Measurements from ENCODE around the gene IL1B. TPM values are rescaled to one million over a fixed set of nuclear protein-coding genes. Genes with fewer than 3 reads are reported as not detected.
"Not testable (repeated sequence)": the region's sequence is repeated elsewhere in the genome, so short reads cannot be mapped to it uniquely, and the experiment has no call there.

Gene IL1B
- total RNA-seq, 1 donor from 2014 or later: 2.5 TPM

DNA sequence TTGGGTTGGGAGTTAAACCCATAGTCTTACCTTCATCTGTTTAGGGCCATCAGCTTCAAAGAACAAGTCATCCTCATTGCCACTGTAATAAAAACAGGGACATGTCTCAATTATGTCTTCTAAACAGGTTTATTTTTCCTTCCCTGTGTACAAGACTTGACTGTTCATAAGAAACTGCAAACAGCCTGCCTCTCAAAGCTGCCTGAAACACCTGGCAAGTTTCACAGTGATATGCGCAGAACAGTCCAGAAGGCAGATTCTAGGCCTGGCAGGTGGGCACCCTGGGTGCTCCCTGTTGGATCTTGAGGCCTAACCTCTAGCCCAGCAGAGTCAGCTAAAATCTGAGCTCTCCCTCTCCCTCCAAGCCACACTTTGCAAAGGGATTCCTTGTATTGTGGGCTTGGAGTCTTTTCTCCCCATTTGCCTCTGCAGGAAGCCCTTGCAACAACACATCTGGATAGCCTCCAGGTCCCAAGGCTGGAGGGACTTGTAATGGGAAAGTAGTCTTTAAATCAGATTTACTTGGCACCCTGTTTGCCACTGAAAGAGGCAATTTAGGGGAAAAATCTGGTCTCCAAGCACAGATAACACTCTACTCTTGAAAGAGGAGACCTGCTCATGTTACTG lies 930 bp downstream of the IL1B start:
- Histone ChIP-seq H3K4me3 (no peak overlapping the region), H3K27me3 (no peaks in the 10 kb centered on the region), H3K36me3 (no peaks in the 10 kb centered on the region), H3K9me3 (no peaks in the 10 kb centered on the region), H3K27ac (no peak overlapping the region), H3K4me1 (no peaks in the 10 kb centered on the region)
- intact Hi-C loops (cut with DNase I): no loop called here
- no peak for DNase-seq (ENCODE audit: extremely low spot score in 2 of 2)
- TF ChIP-seq, protein P1, sequence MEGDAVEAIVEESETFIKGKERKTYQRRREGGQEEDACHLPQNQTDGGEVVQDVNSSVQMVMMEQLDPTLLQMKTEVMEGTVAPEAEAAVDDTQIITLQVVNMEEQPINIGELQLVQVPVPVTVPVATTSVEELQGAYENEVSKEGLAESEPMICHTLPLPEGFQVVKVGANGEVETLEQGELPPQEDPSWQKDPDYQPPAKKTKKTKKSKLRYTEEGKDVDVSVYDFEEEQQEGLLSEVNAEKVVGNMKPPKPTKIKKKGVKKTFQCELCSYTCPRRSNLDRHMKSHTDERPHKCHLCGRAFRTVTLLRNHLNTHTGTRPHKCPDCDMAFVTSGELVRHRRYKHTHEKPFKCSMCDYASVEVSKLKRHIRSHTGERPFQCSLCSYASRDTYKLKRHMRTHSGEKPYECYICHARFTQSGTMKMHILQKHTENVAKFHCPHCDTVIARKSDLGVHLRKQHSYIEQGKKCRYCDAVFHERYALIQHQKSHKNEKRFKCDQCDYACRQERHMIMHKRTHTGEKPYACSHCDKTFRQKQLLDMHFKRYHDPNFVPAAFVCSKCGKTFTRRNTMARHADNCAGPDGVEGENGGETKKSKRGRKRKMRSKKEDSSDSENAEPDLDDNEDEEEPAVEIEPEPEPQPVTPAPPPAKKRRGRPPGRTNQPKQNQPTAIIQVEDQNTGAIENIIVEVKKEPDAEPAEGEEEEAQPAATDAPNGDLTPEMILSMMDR (IDR thresholded peaks at IDR 0.05): no peak
- TF ChIP-seq POLR2A (IDR thresholded peaks at IDR 0.05): no peak
- no peak for TF ChIP-seq POLR2AphosphoS5 (IDR thresholded peaks at IDR 0.05; ENCODE audit: insufficient read depth in 1 of 2, low read depth in 1 of 2)

DNA sequence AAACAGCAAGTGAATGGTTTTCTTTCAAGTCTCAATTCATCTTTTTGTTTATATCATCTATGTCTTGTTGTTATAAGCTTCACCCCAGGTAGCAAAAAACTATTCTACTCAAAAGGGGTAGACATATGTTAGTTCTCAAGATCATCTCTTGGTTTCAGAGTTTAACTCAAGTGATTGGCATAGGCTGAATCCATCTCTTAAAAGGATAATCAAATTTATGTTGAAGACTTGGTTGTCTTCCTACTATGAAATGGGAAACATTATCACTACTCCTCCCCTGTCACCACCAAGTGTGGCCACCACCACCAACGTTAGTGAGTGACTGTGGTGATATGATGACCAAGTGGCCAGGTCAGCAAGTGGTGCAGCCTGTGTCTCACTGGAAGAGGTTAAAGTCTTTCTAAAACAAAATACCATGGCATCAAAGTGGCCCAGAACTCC lies 1.5 kb downstream of the IL1B start:
- TF ChIP-seq POLR2A (IDR thresholded peaks at IDR 0.05) (no peak), POLR2AphosphoS5 (IDR thresholded peaks at IDR 0.05; ENCODE audit: insufficient read depth in 1 of 2, low read depth in 1 of 2) (no peak)
- TF ChIP-seq, protein P1 (IDR thresholded peaks at IDR 0.05): no peak
- intact Hi-C loops (cut with DNase I): no loop called here
- Histone ChIP-seq H3K27me3 (no peaks in the 10 kb centered on the region), H3K36me3 (no peaks in the 10 kb centered on the region), H3K4me1 (no peaks in the 10 kb centered on the region), H3K4me3 (no peak overlapping the region), H3K27ac (no peak overlapping the region), H3K9me3 (no peaks in the 10 kb centered on the region)
- no peak for DNase-seq (ENCODE audit: extremely low spot score in 2 of 2)

DNA sequence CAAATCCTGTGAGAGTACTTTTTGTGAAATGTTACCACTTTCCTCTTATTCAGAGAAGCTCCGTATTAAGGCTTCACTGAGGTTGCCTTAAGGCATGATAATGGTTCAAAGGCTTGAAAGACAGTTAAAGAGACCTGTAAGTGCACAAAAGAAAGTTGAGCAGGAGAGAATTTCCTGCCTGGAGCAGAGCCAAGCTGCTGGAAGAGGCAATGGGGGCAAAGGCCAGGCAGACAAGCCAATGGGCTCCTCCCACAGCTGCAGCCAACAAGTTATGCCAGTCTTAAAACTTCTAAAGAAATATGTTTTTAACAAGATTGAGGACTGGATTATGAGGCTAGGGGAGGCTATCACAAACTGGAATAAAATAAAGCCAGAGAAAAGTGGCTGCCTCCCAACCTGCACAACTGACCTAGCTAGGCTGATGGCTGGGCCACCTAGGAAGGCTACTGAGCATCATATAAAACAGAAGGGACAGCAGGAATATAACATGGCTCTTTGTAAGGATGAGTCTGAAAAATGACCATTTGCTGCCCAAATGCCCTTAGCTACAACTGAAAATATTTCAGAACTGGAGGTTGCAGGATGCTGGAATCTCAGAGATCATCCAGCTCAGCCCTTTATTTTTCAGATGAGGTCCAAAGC lies 2.1 kb downstream of the IL1B start:
- intact Hi-C loops (cut with DNase I): no loop called here
- no peaks in the 10 kb centered on the region for H3K27me3 ChIP-seq
- no peaks in the 10 kb centered on the region for H3K36me3 ChIP-seq
- H3K9me3 ChIP-seq: no peaks in the 10 kb centered on the region
- TF ChIP-seq POLR2A (IDR thresholded peaks at IDR 0.05) (no peak), POLR2AphosphoS5 (IDR thresholded peaks at IDR 0.05; ENCODE audit: insufficient read depth in 1 of 2, low read depth in 1 of 2) (no peak)
- TF ChIP-seq, protein P1 (IDR thresholded peaks at IDR 0.05): no peak
- H3K4me1 ChIP-seq: no peaks in the 10 kb centered on the region
- H3K4me3 ChIP-seq: no peak overlapping the region
- no peak for DNase-seq (ENCODE audit: extremely low spot score in 2 of 2)
- no peak overlapping the region for H3K27ac ChIP-seq

DNA sequence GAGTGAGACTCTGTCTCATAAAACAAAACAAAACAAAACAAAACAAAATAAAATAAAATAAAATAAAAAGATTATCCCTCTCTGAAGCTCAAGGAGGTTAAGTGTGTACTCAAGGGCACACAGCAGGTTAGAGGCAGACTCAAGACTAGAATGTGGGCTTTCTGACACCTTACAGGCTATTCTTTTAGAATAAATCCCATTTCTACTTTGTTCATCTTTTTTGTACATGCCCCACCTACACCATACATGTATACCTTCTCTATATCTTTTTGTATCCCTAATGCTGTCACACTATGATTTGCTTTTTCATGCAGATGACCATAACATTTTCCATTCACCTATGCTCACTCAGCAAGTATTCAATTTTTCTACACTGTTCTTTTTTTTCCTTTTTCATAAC lies 2.6 kb downstream of the IL1B start:
- H3K27me3 ChIP-seq: no peaks in the 10 kb centered on the region
- H3K27ac ChIP-seq: no peak overlapping the region
- H3K4me1 ChIP-seq: no peaks in the 10 kb centered on the region
- no peaks in the 10 kb centered on the region for H3K9me3 ChIP-seq
- H3K4me3 ChIP-seq: no peak overlapping the region
- DNase-seq (ENCODE audit: extremely low spot score in 2 of 2): no peak
- H3K36me3 ChIP-seq: no peaks in the 10 kb centered on the region
- intact Hi-C loops (cut with DNase I): no loop called here
- TF ChIP-seq POLR2A (IDR thresholded peaks at IDR 0.05) (no peak), POLR2AphosphoS5 (IDR thresholded peaks at IDR 0.05; ENCODE audit: insufficient read depth in 1 of 2, low read depth in 1 of 2) (no peak)
- TF ChIP-seq, protein P1 (IDR thresholded peaks at IDR 0.05): no peak

DNA sequence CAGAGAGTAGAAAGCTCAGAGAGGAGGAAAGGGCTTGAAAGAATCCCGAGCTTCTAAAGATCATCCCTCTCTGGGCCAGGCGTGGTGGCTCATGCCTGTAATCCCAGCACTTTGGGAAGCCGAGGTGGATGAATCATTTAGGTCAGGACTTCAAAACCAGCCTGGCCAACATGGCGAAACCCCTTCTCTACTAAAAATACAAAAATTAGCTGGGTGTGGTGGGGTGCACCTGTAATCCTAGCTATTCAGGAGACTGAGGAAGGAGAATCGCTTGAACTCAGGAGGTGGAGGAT lies 3.0 kb downstream of the IL1B start:
- H3K4me3 ChIP-seq; H3K27ac ChIP-seq; H3K9me3 ChIP-seq; H3K27me3 ChIP-seq; H3K36me3 ChIP-seq; H3K4me1 ChIP-seq; intact Hi-C loops (cut with DNase I): not testable (repeated sequence)
- DNase-seq (ENCODE audit: extremely low spot score in 2 of 2): peak in 1 of 2 donors; percentile 25
